Kidney epithelial cell (primary cell): ENCODE measurements around the gene EXOSC3. TPM values are rescaled to one million over a fixed set of nuclear protein-coding genes. Genes with fewer than 3 reads are reported as not detected.
"Not testable (repeated sequence)": the region's sequence is repeated elsewhere in the genome, so short reads cannot be mapped to it uniquely, and the experiment has no call there.

Experiments used
- DNase-seq: peaks from one replicate; pipeline ENCODE4 v3.0.0-alpha.2; 2010; ENCODE audit warnings: low read depth
- H3K27me3 ChIP-seq: 2 replicates; pipeline ENCODE4 v1.6.0; 2011; ENCODE audit warnings: low read length; ENCODE audit not compliant: control insufficient read depth, insufficient read depth
- H3K36me3 ChIP-seq: 2 replicates; pipeline ENCODE4 v1.5.1; 2011; ENCODE audit warnings: low read length; ENCODE audit not compliant: control insufficient read depth, insufficient read depth
- H3K4me3 ChIP-seq: 2 replicates; pipeline ENCODE4 v1.5.1; 2011; ENCODE audit warnings: low read depth, mild to moderate bottlenecking, control low read depth, low read length
- total RNA-seq: library from RNA; depleted of rRNA; stranded (reverse); fragments of >200 nt; gene quantifications from 2 replicates; pipeline ENCODE4 v1.2.3, GENCODE V29; 2015
- TF ChIP-seq, protein P1 (sequence below): IDR thresholded peaks from 2 replicates; pipeline ENCODE4 v1.5.1; 2011; ENCODE audit warnings: mild to moderate bottlenecking, moderate library complexity, low read length, control low read depth, inconsistent platforms; ENCODE audit not compliant: insufficient read depth, poor library complexity, severe bottlenecking

Gene EXOSC3
- total RNA-seq, 1 donor from 2014 or later = 27.6 TPM

GRCh38 chr9:37811906-37812476 is 27.1 kb upstream of the EXOSC3 start:
- Histone ChIP-seq H3K27me3 (no peaks in the 10 kb centered on the region), H3K36me3 (no peaks in the 10 kb centered on the region), H3K4me3 (no peak overlapping the region)
- TF ChIP-seq, protein P1, sequence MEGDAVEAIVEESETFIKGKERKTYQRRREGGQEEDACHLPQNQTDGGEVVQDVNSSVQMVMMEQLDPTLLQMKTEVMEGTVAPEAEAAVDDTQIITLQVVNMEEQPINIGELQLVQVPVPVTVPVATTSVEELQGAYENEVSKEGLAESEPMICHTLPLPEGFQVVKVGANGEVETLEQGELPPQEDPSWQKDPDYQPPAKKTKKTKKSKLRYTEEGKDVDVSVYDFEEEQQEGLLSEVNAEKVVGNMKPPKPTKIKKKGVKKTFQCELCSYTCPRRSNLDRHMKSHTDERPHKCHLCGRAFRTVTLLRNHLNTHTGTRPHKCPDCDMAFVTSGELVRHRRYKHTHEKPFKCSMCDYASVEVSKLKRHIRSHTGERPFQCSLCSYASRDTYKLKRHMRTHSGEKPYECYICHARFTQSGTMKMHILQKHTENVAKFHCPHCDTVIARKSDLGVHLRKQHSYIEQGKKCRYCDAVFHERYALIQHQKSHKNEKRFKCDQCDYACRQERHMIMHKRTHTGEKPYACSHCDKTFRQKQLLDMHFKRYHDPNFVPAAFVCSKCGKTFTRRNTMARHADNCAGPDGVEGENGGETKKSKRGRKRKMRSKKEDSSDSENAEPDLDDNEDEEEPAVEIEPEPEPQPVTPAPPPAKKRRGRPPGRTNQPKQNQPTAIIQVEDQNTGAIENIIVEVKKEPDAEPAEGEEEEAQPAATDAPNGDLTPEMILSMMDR = no peak
- DNase-seq = no peak

- not testable (repeated sequence) for DNase-seq, H3K36me3 ChIP-seq, H3K27me3 ChIP-seq, H3K4me3 ChIP-seq
Observed at GRCh38 chr9:37809676-37810075, 24.8 kb upstream of the EXOSC3 start.

GRCh38 chr9:37806271-37806670 is 21.4 kb upstream of the EXOSC3 start:
- no peaks in the 10 kb centered on the region for H3K27me3 ChIP-seq
- DNase-seq = no peak
- no peaks in the 10 kb centered on the region for H3K36me3 ChIP-seq
- no peak overlapping the region for H3K4me3 ChIP-seq
- TF ChIP-seq, protein P1 = no peak

- H3K4me3 ChIP-seq = peak overlapping the region; percentile 88
- H3K36me3 ChIP-seq = no peaks in the 10 kb centered on the region
- no peaks in the 10 kb centered on the region for H3K27me3 ChIP-seq
- TF ChIP-seq, protein P1 = no peak
- DNase-seq = no peak
Observed at GRCh38 chr9:37801959-37802711, 17.3 kb upstream of the EXOSC3 start.

DNA sequence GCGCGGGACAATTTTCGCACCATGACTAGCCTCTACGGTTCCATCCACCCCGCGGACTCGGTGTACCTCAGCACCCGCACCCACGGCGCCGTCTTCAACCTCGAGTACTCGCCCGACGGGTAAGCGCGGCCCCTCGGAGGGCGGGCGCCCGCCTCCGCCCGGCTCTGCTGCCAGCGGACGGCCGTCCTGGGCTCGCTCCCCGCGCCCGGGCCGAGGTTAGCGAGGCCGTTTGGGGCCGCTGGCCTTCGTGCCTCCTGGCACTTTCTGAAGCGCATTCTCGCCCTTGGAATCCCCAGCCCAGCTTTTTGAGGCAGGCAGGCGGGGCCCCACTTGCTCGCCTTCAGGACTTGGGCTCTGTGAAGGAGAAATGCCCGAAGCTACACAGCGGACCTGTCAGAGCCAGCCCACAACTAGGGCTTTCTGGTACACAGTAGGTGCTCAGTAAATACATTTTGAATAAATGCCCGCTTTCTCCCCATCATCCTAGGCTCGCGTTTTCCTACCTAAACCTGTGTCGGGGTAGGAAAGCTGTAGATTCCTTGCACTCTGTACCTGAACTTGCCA is 16.5 kb upstream of the EXOSC3 start:
- no peak for DNase-seq
- Histone ChIP-seq H3K4me3 (peak overlapping the region; percentile 88), H3K27me3 (no peaks in the 10 kb centered on the region), H3K36me3 (no peaks in the 10 kb centered on the region)
- TF ChIP-seq, protein P1 = no peak

GRCh38 chr9:37800631-37801286 is 15.9 kb upstream of the EXOSC3 start, which contains the start of gene DCAF10:
DCAF10 (plus strand) TSS chr9:37800797; CDS start chr9:37800867, 70 bp downstream.
- DNase-seq = no peak
- TF ChIP-seq, protein P1 = no peak
- H3K27me3 ChIP-seq = no peaks in the 10 kb centered on the region

More at GRCh38 chr9:37800631-37801286, 15.9 kb upstream of the EXOSC3 start, which contains the start of gene DCAF10:
- no peaks in the 10 kb centered on the region for H3K36me3 ChIP-seq
- H3K4me3 ChIP-seq = peak within 1 kb of the TSS; percentile 88
